ENCODE results near the gene GABRB3.

- TF ChIP-seq, protein P1, sequence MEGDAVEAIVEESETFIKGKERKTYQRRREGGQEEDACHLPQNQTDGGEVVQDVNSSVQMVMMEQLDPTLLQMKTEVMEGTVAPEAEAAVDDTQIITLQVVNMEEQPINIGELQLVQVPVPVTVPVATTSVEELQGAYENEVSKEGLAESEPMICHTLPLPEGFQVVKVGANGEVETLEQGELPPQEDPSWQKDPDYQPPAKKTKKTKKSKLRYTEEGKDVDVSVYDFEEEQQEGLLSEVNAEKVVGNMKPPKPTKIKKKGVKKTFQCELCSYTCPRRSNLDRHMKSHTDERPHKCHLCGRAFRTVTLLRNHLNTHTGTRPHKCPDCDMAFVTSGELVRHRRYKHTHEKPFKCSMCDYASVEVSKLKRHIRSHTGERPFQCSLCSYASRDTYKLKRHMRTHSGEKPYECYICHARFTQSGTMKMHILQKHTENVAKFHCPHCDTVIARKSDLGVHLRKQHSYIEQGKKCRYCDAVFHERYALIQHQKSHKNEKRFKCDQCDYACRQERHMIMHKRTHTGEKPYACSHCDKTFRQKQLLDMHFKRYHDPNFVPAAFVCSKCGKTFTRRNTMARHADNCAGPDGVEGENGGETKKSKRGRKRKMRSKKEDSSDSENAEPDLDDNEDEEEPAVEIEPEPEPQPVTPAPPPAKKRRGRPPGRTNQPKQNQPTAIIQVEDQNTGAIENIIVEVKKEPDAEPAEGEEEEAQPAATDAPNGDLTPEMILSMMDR (IDR thresholded peaks at IDR 0.05): no peak
- TF ChIP-seq POLR2A (IDR thresholded peaks at IDR 0.05): no peak
Measured at GRCh38 chr15:26635614-26636013, 137.3 kb downstream of the GABRB3 start.

All from thyroid gland (tissue), 4 donors.